HCT116 (cell line): ENCODE results near the gene GTF2IRD2.
"Not testable (repeated sequence)": the region's sequence is repeated elsewhere in the genome, so short reads cannot be mapped to it uniquely, and the experiment has no call there.

Experiments
- CEBPB ChIP-seq: IDR thresholded peaks from 2 replicates; pipeline ENCODE4 v1.6.1; 2012; ENCODE audit warnings: low read depth
- CTCF ChIP-seq, 3 experiments: fragments of 200-600 bp in 1 of 3; sonication (generic) in 1 of 3; IDR thresholded peaks in 2 of 3; conservative IDR thresholded peaks in 1 of 3; 2 replicates each; pipeline ENCODE4 v1.5.1; 2012 to 2017; ENCODE audit warnings: low read depth in 2 of 3, low read length in 2 of 3, antibody characterized with exemption in 1 of 3, borderline replicate concordance in 1 of 3, control low read depth in 1 of 3, mild to moderate bottlenecking in 1 of 3, mixed read lengths in 1 of 3, mixed run types in 1 of 3, moderate library complexity in 1 of 3; ENCODE audit not compliant: insufficient read depth in 1 of 3
- EZH2 ChIP-seq: fragments of 200-600 bp; sonication (generic); IDR thresholded peaks from 2 replicates; pipeline ENCODE4 v1.6.1; 2017; ENCODE audit warnings: antibody characterized with exemption, mixed run types
- POLR2A ChIP-seq: IDR thresholded peaks from 2 replicates; pipeline ENCODE4 v1.7.0; 2011; ENCODE audit warnings: borderline replicate concordance; ENCODE audit not compliant: insufficient read depth, insufficient read length; ENCODE audit errors: extremely low read depth
- SP1 ChIP-seq: IDR thresholded peaks from 2 replicates; pipeline ENCODE4 v1.6.1; 2012; ENCODE audit warnings: low read depth
- ZNF274 ChIP-seq: fragments of 200-500 bp; sonication (Bioruptor generic); IDR thresholded peaks from 2 replicates; pipeline ENCODE4 v1.6.1; 2014; ENCODE audit warnings: mild to moderate bottlenecking, low read depth, low read length, inconsistent platforms

GRCh38 chr7:74788369-74789150 lies 62.8 kb downstream of the GTF2IRD2 start:
- TF ChIP-seq CEBPB; CTCF (IDR thresholded peaks at IDR 0.05 in 2 of 3, conservative IDR thresholded peaks at IDR 0.05 in 1 of 3; ENCODE audit: borderline replicate concordance in 1 of 3, insufficient read depth in 1 of 3, low read depth in 2 of 3, low read length in 2 of 3); SP1; ZNF274; EZH2; POLR2A: not testable (repeated sequence)
